HPDE6-E6E7 (cell line): ENCODE measurements around the gene OR8G5.

Source experiments
- DNase-seq: peaks from one replicate; pipeline ENCODE4 v3.0.0; 2011; ENCODE audit warnings: missing footprints; ENCODE audit errors: extremely low spot score

Gene OR8G5

DNA sequence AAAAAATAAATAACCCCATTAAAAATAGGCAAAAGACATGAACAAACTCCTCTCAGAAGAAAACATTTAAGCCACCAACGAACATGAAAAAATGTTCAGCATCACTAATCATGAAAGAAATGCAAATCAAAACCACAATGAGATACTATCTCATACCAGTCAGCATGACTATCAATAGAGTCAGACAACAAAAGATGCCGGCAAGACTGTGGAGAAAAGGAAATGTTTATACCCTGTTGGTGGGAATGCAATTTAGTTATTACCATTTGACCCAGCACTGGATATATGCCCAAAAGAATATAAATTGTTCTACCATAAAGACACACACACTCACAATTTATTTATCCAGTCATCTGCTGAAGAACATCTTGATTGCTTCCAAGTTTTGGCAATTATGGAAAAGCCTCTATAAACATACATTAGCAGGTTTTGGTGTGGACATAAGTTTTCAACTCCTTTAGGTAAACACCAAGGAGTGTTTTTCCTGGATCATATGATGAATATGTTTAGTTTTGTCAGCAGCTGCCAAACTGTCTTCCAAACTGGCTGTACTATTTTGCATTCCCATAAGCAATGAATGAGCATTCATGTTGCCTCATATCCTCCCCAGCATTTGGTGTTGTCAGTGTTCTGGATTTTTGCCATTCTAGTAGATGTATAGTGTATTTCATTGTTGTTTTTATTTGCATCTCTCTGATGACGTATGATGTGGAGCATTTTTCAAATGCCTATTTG lies 29.6 kb downstream of the OR8G5 start:
- no peak for DNase-seq

GRCh38 chr11:124294687-124295086 lies 38.5 kb downstream of the OR8G5 start:
- no peak for DNase-seq

GRCh38 chr11:124296016-124296415 lies 39.8 kb downstream of the OR8G5 start:
- no peak for DNase-seq

- no peak for DNase-seq
Observed at GRCh38 chr11:124297921-124298320, 41.7 kb downstream of the OR8G5 start.

- DNase-seq, result no peak
Observed at GRCh38 chr11:124301548-124301947, 45.4 kb downstream of the OR8G5 start.

- DNase-seq, result no peak
Observed at GRCh38 chr11:124302347-124303125, 46.4 kb downstream of the OR8G5 start.

DNA sequence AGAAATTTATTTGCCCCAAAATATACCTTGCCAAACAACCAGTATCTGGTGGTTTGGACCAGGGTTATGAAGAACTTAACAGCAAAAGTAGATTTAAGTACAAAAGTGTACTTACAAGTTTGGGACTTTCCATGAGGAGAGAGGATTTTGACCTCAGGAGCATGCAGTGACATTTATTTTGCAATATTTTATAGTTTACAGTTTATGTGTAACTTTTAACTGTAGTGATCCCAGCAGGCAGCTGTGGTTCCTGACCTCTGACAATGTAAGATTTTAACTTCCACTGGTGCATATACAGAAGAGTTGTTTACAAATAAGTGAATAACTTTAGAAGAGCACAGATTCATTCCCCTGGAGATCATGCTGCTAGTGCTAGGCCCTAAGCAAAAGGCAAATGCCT lies 50.9 kb downstream of the OR8G5 start:
- DNase-seq, result no peak

GRCh38 chr11:124310721-124311120 lies 54.5 kb downstream of the OR8G5 start:
- no peak for DNase-seq

- no peak for DNase-seq
Observed at GRCh38 chr11:124311269-124311668, 55.1 kb downstream of the OR8G5 start.

GRCh38 chr11:124311670-124312069 lies 55.5 kb downstream of the OR8G5 start:
- no peak for DNase-seq

DNA sequence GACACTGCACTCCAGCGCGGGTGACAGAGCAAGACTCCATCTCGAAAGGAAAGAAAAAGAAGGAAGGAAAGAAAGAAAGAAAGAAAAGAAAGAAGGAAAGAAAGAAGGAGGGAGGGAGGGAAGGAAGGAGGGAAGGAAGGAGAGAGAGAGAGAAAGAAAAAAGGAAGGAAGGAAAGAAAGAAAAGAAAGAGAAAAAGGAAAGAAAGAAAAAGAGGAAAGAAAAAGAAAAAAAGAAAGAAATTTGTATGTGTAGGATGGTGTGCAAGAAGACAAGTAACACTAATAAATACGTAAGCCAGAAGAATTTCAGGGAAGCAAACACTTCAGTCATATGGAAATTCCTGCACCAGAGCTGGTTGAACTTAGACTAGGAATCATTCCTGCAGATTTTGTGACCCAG lies 57.0 kb downstream of the OR8G5 start:
- no peak for DNase-seq

DNA sequence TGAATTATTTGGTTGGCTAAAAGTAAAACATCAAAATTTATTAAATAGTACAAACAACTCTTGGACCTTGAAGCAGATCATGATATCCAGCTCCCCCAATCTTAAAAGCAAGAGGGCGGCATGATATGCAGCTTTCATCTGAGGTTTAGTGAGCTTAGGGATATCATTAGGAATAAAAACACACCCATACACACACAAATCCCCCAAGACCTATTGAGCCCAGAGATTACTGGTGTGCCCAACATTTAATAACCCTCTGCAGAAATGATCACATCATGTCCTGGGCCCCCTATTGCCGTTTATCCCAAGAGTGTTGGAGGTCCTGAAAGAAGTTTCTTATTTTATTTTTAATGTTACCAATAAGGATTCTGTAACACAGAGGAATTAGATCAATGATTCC lies 57.7 kb downstream of the OR8G5 start, which contains the start of gene OR8D1:
Gene OR8D1, minus strand, starts transcription at position 101 of the 400 bp plus-strand sequence. CDS start 3,183 bp downstream, outside the sequence.
- DNase-seq, result no peak

- DNase-seq, result no peak
Observed at GRCh38 chr11:124315052-124315451, 58.9 kb downstream of the OR8G5 start.
